CD4-positive, alpha-beta T cell treated with Interleukin-6 for 4 hours (primary cell): ENCODE measurements around the gene TRMT61A.
A peak's percentile ranks its signal among the peaks of the same experiment; 100 is the strongest.
"Not testable (repeated sequence)": the region's sequence is repeated elsewhere in the genome, so short reads cannot be mapped to it uniquely, and the experiment has no call there.

Source experiments
- DNase-seq: peaks from one replicate; pipeline ENCODE4 v3.0.0-alpha.2; 2020; ENCODE audit warnings: mixed read lengths

Gene TRMT61A

DNA sequence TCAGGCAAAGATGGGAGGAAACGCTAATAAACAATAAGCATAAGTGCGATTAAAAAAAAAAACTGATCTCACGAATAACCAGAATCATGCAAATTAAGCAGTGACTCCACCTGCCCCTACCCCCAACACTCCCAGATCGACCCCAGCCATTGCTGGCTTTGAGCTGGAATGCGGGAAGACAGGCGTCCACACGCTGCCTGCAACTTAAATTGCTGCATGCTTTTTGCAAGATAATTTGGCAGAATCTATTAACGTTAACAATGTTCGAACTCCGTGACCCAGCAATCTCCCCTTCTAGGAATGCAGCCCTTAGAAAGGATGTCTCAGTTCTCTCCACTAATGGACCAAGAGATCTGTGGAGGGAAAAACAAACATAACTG lies 5.4 kb upstream of the TRMT61A start:
- no peak for DNase-seq

DNA sequence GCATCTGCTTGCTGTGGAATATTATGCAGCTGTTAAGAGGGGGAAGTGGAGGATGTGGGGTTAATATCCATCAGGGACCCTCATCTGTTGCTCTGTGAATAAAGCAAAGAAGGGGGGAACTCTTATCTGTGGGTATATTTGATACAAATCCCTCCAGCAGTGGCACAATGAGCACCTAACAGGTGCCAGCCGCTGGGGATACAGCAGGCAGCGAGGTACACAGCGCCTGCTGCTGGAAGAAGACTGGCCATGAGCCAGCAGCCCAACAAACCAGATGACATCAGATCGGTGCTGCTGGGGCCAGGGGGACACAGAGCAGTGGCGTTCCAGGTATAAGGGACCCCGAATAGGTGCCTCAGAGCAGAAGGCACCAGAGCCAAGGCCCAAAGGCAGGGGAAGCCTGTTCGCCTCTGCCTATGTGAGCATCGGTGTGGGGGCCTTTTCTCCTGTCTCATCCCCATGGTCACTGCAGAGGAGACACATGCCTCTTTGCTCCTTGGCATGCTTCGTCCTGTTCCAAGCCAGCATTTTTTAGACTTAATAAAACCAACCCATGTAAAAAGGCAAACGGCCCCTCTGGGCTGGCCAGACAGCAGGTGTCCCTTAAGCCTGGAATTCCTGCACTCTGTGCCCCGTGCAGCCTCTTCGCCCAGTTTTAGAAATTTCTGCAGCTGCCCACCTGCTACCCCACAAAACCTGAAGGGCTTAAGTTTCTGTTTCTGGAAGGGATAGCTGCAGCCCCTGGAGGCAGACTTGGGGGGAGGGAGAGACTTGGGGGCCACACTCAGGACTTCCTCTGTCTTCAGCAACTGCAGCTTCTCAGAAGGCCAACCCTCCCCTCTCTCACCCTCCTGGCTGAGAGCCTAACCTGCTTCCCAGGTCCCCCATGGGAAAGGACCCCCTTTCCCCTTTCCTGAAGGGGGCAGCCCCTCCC lies 4.7 kb upstream of the TRMT61A start:
- DNase-seq: no peak

DNA sequence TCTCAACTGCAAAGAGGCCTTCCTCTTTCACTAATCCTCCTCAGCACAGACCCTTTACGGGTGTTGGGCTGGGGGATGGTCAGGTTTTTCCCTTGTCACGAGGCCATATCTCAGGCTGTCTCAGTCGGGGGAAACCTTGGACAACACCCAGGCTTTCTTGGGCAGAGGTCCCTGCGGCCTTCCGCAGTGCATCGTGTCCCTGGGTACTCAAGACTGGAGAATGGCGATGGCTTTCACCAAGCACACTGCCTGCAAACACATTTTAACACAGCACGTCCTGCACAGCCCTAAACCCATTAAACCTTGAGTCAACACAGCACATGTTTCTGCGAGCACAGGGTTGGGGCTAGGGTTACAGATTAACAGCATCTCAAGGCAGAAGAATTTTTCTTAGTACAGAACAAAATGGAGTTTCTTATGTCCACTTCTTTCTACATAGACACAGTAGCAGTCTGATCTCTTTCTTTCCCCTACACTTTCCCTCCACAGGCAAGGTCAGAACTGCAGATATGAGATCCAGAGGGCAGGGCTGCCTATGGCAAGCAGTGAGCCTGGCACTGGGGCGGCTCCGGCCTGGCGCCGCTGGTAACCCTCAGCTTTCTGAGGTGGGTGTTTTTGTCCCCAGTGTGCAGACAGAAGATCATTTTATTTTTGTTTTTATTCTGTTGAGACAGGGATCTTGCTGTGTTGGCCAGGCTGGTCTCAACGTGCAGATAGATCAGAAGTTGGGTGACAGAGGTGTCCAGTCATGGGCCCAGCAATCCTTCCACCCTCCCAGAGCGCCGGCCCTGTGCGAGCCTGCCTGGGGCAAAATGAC lies 3.4 kb upstream of the TRMT61A start:
- DNase-seq: not testable (repeated sequence)

DNA sequence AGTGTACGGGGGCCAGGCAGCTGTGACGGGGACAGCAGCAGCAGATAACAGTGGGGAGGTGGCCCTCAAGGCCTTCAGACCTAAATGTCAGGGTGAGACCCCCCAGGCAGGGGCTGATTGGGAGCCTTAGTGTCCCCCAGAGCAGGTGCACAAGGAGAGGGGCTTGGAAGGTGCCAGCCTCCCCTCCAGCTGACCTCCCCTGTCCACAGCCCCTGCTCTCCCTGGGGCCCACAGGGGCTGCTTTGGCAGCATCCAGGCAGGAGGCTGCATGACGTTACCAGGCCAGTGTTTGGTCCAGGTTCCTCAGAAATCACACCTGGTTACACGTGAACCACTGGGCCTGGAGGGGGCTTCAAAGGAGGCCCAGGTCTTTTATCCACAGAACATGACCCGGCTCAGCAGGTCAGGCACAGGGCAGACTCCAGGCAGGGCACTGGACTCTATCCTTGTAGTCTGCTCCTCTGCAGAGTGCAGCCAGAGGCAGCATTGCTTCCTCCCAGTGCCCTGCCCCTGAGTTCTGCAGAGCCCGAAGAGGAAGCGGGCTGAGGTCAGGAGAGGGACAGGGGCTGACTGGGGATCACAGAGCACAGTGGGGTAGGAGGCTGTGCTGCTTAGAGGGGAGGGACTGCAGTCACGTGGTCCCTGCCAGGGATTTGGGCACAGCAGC lies 2.6 kb upstream of the TRMT61A start:
- DNase-seq: no peak

DNA sequence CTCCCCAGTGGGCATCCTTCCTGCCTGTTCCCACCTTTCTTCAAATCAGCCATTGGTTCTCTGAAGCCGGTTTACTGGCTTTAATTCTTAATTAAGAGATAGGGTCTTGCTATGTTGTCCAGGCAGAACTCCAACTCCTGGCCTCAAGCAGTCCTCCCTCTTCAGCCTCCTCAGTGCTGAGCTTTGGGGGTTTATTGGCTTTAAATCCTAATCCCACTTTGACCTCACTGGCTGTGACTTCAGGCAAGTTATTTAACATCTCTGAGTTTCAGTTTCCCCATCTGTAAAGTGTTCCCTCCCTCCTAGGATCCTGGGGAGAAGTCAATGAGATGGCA lies 2.1 kb upstream of the TRMT61A start:
- no peak for DNase-seq

DNA sequence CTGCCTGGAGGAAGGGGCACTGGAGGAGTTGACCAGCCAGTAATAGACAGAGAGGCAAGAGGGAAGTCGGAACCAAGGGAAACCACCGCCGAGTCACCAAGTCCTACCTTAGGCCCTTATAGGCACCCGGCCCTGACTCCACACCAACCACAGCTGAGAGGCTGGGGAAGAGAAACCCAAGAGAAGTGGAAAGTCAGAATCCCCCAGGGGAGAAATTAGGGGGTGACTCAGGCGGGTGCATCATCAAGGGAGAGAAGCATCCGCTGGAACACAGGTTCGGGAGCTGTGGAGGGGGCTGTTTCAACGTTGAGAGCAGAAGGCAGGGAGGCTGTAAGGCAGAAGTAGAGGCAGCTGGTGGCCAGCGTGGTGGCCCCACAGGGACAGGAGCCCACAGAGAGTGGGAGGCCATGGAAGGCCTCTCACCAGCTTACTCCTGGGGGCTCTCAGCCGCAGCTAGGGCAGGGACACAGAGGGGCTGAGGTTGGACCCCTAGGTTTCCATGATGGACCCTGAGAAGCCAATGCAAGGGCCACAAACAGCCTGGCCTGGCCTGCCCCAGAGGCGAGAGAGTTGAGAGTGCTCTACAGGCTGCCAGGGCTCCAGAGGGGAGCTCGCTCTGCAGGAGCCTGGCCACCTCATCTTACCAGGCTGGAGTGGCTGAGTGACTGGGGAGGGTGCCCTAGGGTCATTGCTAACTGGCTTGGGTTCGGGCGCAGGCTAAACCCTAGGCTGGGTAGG lies 1.4 kb upstream of the TRMT61A start:
- no peak for DNase-seq

DNA sequence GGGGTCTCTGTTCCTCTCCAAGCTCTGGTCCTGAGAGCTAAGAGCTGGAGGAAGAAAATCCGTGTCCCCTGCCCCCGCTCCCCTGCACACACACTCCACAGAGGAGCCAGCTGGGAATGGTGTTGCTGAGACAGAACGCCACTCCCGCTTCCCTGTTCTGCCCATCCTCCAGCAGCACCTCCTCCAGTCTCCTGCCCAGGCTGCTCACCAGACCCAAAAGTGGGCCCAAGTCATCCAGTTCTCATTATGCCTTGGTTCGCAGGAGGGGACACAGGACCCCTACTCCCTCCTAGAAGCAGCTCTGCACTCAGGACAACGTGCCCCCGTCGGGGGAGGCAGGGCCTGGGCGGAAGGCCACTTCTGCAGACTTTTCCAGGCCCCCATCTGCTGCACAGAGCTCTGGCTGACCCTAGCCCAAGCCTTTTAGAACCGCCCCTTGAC lies 830 bp upstream of the TRMT61A start:
- DNase-seq: no peak

DNA sequence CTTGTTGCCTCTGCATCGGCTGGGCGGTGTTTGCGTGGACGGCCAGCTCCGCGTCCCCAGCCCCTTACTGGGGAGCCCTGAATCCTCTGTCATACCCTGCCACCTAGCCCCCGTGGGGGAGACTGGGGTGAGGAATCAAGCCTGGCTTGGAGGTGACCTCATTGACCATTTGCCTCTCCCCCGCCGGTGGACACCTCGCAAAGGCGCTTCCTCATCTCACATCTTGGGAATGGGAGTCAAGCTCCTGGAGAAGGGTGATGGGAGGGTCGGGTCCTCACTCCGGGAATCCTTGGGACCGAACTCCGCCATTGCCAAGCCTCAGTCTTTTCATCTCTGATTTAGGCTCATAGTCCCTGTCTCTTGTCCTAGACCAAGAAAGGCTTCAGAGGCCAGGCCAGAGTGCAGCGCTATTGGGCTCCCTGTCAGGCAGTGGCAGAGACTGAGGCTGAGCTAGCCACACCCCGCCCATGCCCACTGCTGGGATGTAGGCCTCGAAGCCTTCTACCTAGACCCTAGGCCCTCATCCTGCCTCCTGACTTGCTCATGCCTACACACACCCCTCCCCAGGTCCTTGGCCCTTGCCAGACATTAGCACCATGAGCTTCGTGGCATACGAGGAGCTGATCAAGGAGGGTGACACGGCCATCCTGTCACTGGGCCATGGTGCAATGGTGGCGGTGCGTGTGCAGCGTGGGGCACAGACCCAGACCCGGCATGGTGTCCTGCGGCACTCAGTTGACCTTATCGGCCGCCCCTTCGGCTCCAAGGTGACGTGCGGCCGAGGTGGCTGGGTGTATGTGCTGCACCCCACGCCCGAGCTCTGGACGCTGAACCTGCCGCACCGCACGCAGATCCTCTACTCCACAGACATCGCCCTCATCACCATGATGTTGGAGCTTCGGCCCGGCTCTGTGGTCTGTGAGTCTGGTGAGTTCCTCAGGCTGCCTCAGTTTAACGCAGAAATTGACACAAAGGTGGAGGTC lies 678 bp downstream of the TRMT61A start:
- DNase-seq: no peak

DNA sequence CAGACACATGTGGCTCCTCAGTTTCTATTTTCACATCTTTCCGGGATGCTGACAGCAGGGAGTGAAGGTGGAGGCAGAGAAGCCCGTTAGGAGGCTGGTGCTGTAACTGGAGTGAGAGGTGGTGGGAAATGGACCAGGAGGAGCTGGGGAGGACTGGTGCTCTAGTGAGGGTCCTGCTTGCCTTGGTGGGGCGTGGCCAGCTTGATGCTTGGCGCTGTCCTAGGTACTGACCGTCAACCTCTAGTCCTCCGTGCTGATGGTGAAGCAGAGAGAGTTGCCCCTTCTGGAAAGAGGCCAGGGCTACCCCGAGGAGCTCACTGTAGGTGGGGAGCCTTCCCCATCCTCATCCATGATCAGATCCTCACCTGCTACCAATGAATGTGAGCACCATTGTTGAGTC lies 1.4 kb downstream of the TRMT61A start:
- DNase-seq: peak; percentile 28

DNA sequence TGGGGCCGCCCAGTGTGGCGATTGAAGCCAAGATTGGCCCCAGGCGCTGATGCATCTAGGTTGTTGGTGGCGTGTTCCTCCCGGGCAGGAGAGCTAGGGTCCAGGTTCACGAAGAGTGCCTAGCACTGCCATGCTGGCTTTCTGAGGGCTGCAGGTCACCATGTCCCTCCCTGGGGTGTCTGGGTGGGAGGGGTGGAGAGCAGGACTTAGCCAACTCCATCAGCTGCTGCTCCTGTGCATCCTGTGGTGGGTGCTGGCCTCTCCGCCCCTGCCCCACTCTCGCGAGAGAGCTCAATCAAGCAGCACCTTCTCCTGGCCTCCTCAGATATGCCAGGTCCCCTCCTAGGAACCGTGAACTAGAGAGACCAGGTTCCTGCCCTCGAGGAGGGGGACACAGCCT lies 1.8 kb downstream of the TRMT61A start:
- no peak for DNase-seq

DNA sequence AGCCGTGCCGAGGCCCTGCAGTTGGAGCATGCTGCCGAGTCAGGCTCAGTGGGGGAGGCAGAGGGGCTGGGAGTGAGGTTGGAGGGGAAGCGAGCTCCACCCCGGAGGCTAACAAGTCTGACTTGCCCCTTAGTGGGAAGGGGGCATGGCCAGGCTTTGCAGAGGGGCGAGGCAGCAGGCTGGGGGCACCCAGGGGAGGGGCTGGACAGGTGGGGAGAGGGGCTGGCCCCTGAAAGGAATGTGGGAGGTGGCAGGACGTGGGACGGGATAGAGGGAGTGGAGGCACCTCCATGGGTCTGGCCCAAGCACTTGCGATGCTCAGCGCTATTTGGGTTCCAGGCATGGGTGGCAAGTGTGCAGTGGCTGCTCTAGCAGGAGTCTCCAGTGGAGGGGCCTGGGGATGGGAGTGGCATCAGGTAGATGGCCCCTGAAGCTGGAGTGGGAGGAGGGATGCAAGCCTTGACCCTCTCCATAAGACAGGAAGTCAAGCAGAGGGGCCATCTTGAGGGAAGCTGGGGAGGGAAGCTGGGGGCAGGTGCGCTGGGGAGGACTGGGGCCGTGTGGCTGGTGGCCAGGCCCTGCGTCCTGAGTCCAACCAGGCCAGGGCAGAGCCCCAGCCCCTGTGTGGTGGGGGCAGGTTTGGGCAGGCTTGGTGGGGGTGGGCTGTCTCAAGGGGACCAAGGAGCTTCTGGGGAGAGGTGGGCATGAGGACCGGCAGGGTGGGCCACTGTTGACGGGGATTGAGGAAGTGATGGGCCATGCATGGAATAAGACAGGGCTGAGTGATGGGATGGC lies 2.6 kb downstream of the TRMT61A start:
- no peak for DNase-seq

DNA sequence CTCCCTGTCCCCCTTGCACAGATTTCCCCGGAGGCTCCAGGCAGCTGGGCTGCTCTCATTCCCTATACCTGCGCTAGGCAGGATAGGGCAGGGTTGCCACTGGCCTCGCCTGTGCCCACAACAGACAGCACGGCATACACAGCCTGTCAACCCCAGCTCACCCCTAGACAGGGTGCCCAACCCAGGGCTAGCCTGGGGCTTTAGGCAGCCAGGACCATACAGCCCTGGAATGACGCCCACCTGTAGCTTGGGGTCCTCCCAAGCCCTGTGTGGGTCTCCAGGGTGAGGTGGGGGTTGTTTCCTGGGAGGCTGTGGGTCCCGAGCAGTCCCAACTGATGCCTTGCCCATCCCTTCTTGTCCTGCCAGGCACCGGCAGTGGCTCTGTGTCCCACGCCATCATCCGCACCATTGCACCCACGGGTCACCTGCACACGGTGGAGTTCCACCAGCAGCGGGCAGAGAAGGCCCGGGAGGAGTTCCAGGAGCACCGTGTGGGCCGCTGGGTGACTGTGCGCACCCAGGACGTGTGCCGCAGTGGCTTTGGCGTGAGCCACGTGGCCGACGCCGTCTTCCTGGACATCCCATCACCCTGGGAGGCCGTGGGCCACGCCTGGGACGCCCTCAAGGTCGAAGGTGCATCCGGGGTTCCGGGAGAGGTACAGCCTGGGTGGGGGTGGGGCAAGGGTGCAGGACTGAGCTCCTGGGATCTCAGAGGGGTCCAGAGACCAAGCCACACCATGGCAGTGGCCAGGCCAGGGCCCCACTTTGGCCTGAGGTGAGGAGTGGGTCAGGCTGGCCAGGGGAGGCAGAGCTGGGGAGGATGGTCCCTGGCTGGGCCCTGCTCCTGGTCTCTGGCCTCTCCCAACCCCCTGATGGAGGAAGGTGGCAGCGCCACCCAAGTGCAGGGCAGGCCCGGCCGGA lies 3.5 kb downstream of the TRMT61A start:
- no peak for DNase-seq

DNA sequence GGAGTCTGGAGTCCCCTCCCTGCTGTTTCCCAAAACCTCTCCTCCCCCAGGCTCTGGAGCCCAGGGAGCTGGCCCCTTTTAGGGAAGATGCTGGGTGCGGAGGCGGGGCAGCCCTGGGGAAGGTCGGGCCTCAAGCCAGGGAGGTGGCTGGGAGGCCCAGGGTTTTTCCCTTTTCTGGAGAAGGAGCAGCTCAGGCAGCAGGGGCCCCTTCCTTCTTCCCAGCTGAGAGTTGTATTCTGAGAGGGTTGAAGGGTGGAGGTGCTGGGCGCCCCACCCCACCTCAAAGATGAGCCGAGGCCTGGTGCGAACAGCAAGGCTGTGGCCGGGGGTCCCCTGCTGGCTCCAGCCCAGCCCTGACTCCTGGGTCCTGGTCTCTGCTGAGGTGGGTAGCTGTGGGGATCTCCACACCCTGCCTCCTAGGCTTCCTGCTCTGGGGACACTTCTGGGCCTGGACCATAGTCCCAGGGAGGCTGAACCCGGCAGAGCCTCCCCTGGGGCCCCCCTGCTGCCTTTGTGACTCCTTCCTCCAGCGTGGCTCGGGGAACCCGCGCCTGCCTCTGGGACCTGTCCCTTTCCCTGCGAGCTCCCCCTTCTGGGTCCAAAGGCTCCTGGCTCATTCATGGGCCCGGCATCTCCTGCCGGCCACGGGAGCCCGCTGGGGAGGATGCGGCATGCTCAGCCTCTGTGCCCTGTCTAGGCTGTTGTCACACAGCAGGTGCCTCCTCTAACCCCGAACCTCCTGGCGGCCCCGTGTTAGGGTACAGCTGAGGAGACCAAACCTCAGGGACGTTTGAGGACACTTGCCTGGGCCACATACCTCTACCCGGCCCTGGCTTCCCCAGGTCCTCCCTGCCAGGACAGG lies 4.4 kb downstream of the TRMT61A start:
- DNase-seq: no peak

DNA sequence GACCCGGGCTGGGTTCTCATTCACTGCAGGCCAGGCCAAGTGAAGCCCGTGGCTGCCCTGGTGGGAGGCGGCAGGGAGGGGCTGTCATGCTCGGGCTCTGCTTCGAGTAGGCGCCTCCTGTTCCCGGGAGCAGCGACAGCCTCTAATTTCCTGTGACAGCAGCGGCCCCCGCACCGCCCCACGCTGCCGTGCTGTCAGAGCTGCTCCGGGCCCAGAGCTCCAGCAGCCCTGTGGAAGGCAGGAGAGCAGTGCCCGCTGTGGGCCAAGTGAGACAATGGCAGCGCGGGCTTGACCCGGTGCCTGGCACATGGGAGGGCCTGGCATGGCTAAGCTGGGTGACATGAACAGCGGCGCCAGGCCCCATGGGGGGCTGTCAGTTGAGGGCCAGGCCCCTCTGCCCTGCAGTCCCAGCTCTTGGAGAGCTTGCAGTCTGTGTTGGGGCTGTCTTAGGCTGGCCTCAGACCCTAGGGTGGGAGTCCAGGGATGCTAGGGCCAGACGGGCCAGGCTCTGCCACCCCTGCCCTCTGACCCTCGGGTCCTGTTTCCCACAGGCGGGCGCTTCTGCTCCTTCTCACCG lies 5.1 kb downstream of the TRMT61A start:
- DNase-seq: no peak

DNA sequence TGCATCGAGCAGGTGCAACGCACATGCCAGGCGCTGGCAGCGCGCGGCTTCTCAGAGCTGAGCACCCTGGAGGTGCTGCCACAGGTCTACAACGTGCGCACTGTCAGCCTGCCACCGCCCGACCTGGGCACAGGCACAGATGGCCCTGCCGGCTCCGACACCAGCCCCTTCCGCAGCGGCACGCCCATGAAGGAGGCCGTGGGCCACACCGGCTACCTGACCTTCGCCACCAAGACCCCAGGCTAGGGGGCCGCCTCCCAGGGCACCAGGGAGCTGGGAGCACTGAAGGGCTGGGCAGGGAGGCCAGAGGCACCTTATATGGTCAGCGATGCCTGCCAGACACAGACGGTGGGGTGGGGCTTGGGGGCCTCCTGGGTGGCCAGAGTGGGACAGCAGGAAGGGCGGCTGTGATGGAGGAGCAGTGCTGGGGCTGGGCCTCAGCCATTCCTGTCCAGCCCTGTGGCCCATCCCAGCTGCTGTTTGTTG lies 5.6 kb downstream of the TRMT61A start:
- DNase-seq: no peak

DNA sequence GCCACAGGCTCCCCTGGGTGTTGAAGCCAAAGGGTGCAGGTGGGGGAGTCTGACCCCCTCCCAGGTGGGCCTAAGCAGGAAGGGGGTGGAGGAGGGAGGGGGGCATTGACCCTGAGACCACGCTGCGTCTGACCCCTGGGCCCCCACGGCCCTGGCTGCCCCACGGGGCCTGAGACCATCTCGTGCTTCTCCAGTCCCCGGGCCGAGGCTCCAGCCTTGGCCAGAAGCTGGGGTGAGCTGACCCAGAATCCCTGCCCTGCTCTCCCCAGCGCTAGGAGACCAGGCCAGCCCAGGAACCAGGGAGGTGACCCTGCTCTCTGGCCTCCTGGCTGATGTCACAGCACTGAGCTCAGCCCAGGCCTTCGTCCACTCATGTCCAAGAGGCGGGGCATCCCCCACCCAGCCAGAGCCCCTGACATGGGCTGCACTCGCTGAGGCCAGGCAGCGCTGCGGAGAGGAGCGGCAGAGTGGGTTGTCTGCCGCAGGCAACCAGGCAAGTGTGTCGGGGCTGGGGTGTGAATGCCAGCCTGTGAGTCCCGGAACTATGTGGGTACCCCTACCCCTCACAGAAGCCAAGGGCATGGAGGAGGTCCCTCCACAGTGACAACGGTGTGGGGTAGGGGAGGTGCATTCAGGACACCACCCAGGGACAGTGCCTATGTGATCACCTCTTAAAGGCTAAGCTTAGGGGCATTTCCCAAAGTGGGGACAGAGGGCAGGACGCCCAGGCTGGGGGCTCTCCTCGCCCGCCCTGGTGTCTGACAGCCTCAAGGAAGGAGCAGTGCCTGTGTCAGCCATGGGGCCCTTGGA lies 6.3 kb downstream of the TRMT61A start:
- DNase-seq: no peak
